Measurements from ENCODE around the gene MRNIP. TPM values are rescaled to one million over a fixed set of nuclear protein-coding genes. Genes with fewer than 3 reads are reported as not detected.

Gene MRNIP
- total and polyA plus RNA-seq, 5 donors from 2014 or later, result 10.2 to 46.4 (median 18.2) TPM

DNA sequence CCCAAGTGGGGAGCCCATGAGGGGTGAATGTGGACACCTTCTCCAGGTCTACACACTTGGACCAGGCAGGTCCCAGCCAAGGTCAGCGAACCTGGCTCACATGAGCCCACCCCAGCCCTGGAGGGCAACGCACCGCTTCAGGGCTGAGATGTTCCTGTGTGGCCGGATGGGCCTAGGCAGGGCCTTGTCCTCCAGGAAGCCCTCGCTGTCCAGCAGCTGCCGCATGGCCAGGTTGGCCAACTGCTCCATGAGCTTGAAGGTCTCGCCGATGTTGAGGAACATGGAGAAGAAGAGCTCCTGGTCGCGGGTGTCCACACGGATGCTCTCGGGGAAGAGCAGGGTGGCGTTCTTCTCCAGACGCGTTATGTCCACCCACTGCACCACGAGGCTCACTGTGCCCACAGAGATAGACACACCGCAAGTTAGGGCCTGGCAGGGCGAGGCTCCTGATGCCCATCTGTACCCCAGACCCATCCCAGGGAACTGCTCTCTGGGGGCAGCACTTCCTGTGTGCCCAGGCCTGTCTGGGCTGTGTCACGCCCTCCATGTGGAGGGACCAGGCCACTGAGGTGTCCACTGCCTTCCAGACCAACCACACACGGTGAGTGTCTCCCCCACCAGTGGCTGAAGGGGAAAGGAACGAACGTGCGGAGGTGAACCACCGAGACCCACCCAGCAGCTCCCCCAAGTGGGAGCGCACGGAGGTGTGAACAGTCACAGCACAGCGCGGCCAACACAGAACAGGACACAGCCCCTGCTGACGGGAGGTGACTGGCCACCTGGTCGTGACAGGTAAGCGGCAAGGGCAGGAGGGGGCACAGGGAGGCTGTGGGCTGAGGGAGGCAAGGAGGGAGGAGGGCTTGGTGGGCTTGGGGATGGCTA lies 34.7 kb upstream of the MRNIP start:
- Histone ChIP-seq H3K27me3 (ENCODE audit: control insufficient read depth, insufficient read depth, low read length) (no peaks in the 10 kb centered on the region), H3K36me3 (ENCODE audit: control insufficient read depth, insufficient read depth, low read length) (peaks cover 57% of the 10 kb centered on the region), H3K9me3 (ENCODE audit: control insufficient read depth in 2 of 2, low read length in 2 of 2) (no peaks in the 10 kb centered on the region), H3K27ac (ENCODE audit: insufficient read depth, low read length, poor library complexity, severe bottlenecking) (no peak overlapping the region), H3K4me3 (ENCODE audit: low read depth, low read length) (no peak overlapping the region), H3K4me1 (ENCODE audit: control insufficient read depth, insufficient read depth, low read length, poor library complexity, severe bottlenecking) (no peaks in the 10 kb centered on the region)
- DNase-seq, result no peak
- Mint-ChIP-seq H3K36me3 (peaks cover 27% of the 10 kb centered on the region), H3K4me3 (no peak overlapping the region), H3K27me3 (no peaks in the 10 kb centered on the region), H3K4me1 (peaks cover 0 to 5% (median 0%) of the 10 kb centered on the region in 4 donors), H3K9me3 (no peaks in the 10 kb centered on the region), H3K27ac (no peak overlapping the region)
- ATAC-seq (ENCODE audit: low read depth in 2 of 2), result no peak

GRCh38 chr5:179892255-179892654 lies 33.6 kb upstream of the MRNIP start:
- Histone ChIP-seq H3K27ac (ENCODE audit: insufficient read depth, low read length, poor library complexity, severe bottlenecking) (no peak overlapping the region), H3K27me3 (ENCODE audit: control insufficient read depth, insufficient read depth, low read length) (no peaks in the 10 kb centered on the region), H3K36me3 (ENCODE audit: control insufficient read depth, insufficient read depth, low read length) (peaks cover 50% of the 10 kb centered on the region), H3K4me3 (ENCODE audit: low read depth, low read length) (no peak overlapping the region), H3K4me1 (ENCODE audit: control insufficient read depth, insufficient read depth, low read length, poor library complexity, severe bottlenecking) (no peaks in the 10 kb centered on the region), H3K9me3 (ENCODE audit: control insufficient read depth in 2 of 2, low read length in 2 of 2) (no peaks in the 10 kb centered on the region)
- H3K36me3 Mint-ChIP-seq, result peaks cover 26% of the 10 kb centered on the region
- peak overlapping the region in 1 of 3 donors; percentile 46 for H3K27ac Mint-ChIP-seq
- DNase-seq (no peak), ATAC-seq (ENCODE audit: low read depth in 2 of 2) (no peak)
- H3K4me3 Mint-ChIP-seq, result no peak overlapping the region
- peaks cover 0 to 5% (median 0%) of the 10 kb centered on the region in 4 donors for H3K4me1 Mint-ChIP-seq
- no peaks in the 10 kb centered on the region for H3K9me3 Mint-ChIP-seq
- no peaks in the 10 kb centered on the region for H3K27me3 Mint-ChIP-seq

DNA sequence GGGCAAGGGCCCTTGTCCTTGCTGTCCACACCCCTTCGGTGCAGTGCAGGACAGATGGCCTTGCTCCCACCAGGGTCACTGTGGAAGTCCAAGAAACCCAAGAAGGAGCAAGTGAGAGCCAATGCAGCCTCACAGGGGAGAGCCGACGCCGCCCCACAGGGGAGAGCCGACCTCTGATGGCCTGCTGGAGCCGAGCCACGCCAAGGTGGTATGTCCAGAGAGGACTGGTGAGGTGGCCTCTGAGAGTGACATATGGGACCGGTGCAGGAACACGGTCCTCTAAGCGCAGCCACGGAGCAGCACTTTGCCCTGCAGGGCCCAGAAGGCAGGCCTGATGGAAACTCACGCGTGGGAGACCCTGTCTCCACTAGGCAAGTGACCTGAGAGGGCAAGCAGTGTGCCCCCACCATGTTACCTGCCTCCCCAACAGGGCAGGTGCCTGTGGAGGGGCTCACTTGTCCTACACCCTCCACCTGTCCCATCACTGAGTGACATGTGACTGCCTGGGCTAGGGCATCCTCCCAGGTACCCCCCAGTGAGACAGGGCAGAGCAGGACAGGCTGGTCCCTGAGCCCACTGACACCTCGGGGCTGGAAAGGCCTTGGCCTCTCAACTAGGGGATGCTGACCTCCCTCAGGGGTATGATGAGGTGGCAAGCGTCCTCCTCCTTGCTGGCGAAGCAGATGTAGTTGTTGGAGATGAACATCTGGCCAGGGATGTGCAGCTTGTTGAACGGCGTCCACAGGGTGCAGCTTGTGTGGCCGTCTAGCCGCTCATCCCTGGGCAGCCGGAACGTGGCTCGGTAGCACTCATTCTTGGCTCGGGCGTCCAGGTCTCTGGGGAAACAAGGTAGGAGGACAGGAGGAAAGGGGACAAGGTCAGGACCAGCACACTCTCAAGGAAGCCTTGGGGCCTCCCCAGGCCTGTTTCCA lies 32.4 kb upstream of the MRNIP start:
- Histone ChIP-seq H3K36me3 (ENCODE audit: control insufficient read depth, insufficient read depth, low read length) (peaks cover 53% of the 10 kb centered on the region), H3K9me3 (ENCODE audit: control insufficient read depth in 2 of 2, low read length in 2 of 2) (no peaks in the 10 kb centered on the region), H3K27ac (ENCODE audit: insufficient read depth, low read length, poor library complexity, severe bottlenecking) (no peak overlapping the region), H3K4me1 (ENCODE audit: control insufficient read depth, insufficient read depth, low read length, poor library complexity, severe bottlenecking) (no peaks in the 10 kb centered on the region), H3K4me3 (ENCODE audit: low read depth, low read length) (no peak overlapping the region), H3K27me3 (ENCODE audit: control insufficient read depth, insufficient read depth, low read length) (no peaks in the 10 kb centered on the region)
- no peak overlapping the region for H3K4me3 Mint-ChIP-seq
- peaks cover 0 to 2% (median 0%) of the 10 kb centered on the region in 7 donors for H3K9me3 Mint-ChIP-seq
- H3K36me3 Mint-ChIP-seq, result peaks cover 36% of the 10 kb centered on the region
- peaks cover 0 to 5% (median 0%) of the 10 kb centered on the region in 4 donors for H3K4me1 Mint-ChIP-seq
- no peaks in the 10 kb centered on the region for H3K27me3 Mint-ChIP-seq
- DNase-seq (no peak), ATAC-seq (ENCODE audit: low read depth in 2 of 2) (no peak)
- H3K27ac Mint-ChIP-seq, result no peak overlapping the region

DNA sequence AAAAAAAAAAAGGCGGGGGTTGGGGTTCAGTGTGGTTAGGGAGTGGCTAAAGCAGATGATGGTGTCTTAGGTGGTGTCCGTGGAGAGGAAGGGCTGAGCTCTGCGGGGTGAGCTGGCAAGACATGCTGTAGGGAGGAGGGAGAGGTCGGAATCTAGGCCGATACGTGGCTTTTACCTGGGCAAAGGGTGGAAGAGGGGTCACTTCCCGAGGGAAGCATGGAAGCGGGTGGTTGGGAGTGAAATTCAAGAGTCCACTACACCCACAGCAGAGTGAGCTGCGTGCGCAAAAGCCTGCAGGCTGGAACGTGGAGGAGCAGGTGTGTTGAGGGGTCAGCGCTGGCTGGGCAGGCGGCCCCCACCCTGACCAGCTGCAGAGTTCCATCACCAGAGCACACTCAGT lies 31.3 kb upstream of the MRNIP start:
- H3K36me3 Mint-ChIP-seq, result peaks cover 37% of the 10 kb centered on the region
- Histone ChIP-seq H3K27me3 (ENCODE audit: control insufficient read depth, insufficient read depth, low read length) (no peaks in the 10 kb centered on the region), H3K36me3 (ENCODE audit: control insufficient read depth, insufficient read depth, low read length) (peaks cover 56% of the 10 kb centered on the region), H3K4me3 (ENCODE audit: low read depth, low read length) (no peak overlapping the region), H3K4me1 (ENCODE audit: control insufficient read depth, insufficient read depth, low read length, poor library complexity, severe bottlenecking) (no peaks in the 10 kb centered on the region), H3K27ac (ENCODE audit: insufficient read depth, low read length, poor library complexity, severe bottlenecking) (no peak overlapping the region), H3K9me3 (ENCODE audit: control insufficient read depth in 2 of 2, low read length in 2 of 2) (no peaks in the 10 kb centered on the region)
- H3K27ac Mint-ChIP-seq, result peak overlapping the region in 1 of 3 donors; percentile 36
- H3K4me3 Mint-ChIP-seq, result no peak overlapping the region
- no peak for ATAC-seq (ENCODE audit: low read depth in 2 of 2)
- H3K9me3 Mint-ChIP-seq, result peaks cover 0 to 5% (median 1%) of the 10 kb centered on the region in 7 donors
- no peaks in the 10 kb centered on the region for H3K27me3 Mint-ChIP-seq
- H3K4me1 Mint-ChIP-seq, result peaks cover 0 to 2% (median 0%) of the 10 kb centered on the region in 4 donors
- DNase-seq, result no peak

DNA sequence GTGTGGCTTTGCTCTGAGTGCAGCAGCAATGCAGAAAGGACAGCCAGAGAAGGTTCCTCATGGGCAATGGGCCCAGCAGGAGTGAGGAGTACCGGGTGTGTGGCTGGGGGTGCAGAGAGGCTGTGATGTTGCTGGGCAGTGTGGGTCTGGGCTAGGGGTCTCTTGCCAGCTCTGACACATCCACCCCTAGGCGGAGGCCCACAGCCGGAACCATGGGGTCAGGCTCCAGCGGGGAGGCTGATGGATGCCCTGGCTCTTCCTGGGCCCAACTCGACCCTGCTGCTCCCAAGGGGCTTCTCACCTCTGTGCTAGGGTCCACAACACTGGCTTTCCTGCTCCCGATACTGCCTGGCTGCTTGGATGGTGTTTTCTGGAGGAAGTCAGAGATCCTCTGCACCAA lies 29.2 kb upstream of the MRNIP start:
- ATAC-seq (ENCODE audit: low read depth in 2 of 2) (no peak), DNase-seq (no peak)
- Histone ChIP-seq H3K9me3 (ENCODE audit: control insufficient read depth in 2 of 2, low read length in 2 of 2) (peaks cover 13 to 15% of the 10 kb centered on the region in 2 experiments), H3K27ac (ENCODE audit: insufficient read depth, low read length, poor library complexity, severe bottlenecking) (no peak overlapping the region), H3K4me3 (ENCODE audit: low read depth, low read length) (no peak overlapping the region), H3K36me3 (ENCODE audit: control insufficient read depth, insufficient read depth, low read length) (peaks cover 55% of the 10 kb centered on the region), H3K27me3 (ENCODE audit: control insufficient read depth, insufficient read depth, low read length) (no peaks in the 10 kb centered on the region), H3K4me1 (ENCODE audit: control insufficient read depth, insufficient read depth, low read length, poor library complexity, severe bottlenecking) (no peaks in the 10 kb centered on the region)
- H3K27ac Mint-ChIP-seq, result no peak overlapping the region
- H3K4me1 Mint-ChIP-seq, result peaks cover 0 to 2% (median 0%) of the 10 kb centered on the region in 4 donors
- peaks cover 0 to 24% (median 4%) of the 10 kb centered on the region in 7 donors for H3K9me3 Mint-ChIP-seq
- H3K36me3 Mint-ChIP-seq, result peaks cover 51% of the 10 kb centered on the region
- no peak overlapping the region for H3K4me3 Mint-ChIP-seq
- H3K27me3 Mint-ChIP-seq, result no peaks in the 10 kb centered on the region

DNA sequence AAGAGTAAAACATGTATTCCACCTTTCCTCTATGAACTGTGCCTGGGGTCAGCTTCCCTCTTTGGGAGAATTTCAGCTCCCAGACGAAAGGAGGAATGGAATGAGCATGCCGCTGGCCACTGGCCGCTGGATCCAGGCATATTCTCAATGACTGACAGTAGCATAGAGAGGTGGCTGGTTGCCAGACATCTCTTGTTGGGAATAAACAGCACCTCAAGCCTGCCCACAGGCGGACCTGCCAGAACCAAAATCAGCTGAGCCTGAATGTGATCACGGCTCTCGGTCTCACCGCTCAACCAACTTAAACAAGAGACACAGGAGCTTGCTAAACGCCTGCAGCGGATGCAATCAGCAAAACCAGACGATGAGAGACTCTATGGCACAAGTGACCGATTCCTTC lies 28.5 kb upstream of the MRNIP start:
- peaks cover 0 to 2% (median 0%) of the 10 kb centered on the region in 4 donors for H3K4me1 Mint-ChIP-seq
- peaks cover 13 to 21% of the 10 kb centered on the region in 2 experiments for H3K9me3 ChIP-seq (ENCODE audit: control insufficient read depth in 2 of 2, low read length in 2 of 2)
- H3K36me3 ChIP-seq (ENCODE audit: control insufficient read depth, insufficient read depth, low read length), result peaks cover 48% of the 10 kb centered on the region
- no peaks in the 10 kb centered on the region for H3K27me3 ChIP-seq (ENCODE audit: control insufficient read depth, insufficient read depth, low read length)
- H3K27ac Mint-ChIP-seq, result no peak overlapping the region
- no peak for DNase-seq
- H3K36me3 Mint-ChIP-seq, result peaks cover 50% of the 10 kb centered on the region
- no peaks in the 10 kb centered on the region for H3K27me3 Mint-ChIP-seq
- H3K4me1 ChIP-seq (ENCODE audit: control insufficient read depth, insufficient read depth, low read length, poor library complexity, severe bottlenecking), result no peaks in the 10 kb centered on the region
- H3K27ac ChIP-seq (ENCODE audit: insufficient read depth, low read length, poor library complexity, severe bottlenecking), result no peak overlapping the region
- H3K4me3 Mint-ChIP-seq, result no peak overlapping the region
- no peak for ATAC-seq (ENCODE audit: low read depth in 2 of 2)
- no peak overlapping the region for H3K4me3 ChIP-seq (ENCODE audit: low read depth, low read length)
- H3K9me3 Mint-ChIP-seq, result peaks cover 0 to 27% (median 6%) of the 10 kb centered on the region in 7 donors

- no peak for DNase-seq
- Histone ChIP-seq H3K4me1 (ENCODE audit: control insufficient read depth, insufficient read depth, low read length, poor library complexity, severe bottlenecking) (no peaks in the 10 kb centered on the region), H3K36me3 (ENCODE audit: control insufficient read depth, insufficient read depth, low read length) (peaks cover 46% of the 10 kb centered on the region), H3K27me3 (ENCODE audit: control insufficient read depth, insufficient read depth, low read length) (no peaks in the 10 kb centered on the region), H3K4me3 (ENCODE audit: low read depth, low read length) (no peak overlapping the region), H3K27ac (ENCODE audit: insufficient read depth, low read length, poor library complexity, severe bottlenecking) (no peak overlapping the region), H3K9me3 (ENCODE audit: control insufficient read depth in 2 of 2, low read length in 2 of 2) (peaks cover 13 to 21% of the 10 kb centered on the region in 2 experiments)
- no peak for ATAC-seq (ENCODE audit: low read depth in 2 of 2)
- H3K27me3 Mint-ChIP-seq, result no peaks in the 10 kb centered on the region
- H3K4me3 Mint-ChIP-seq, result peak overlapping the region in 1 of 4 donors; percentile 11
- H3K27ac Mint-ChIP-seq, result no peak overlapping the region
- peaks cover 48% of the 10 kb centered on the region for H3K36me3 Mint-ChIP-seq
- H3K9me3 Mint-ChIP-seq, result peaks cover 0 to 27% (median 6%) of the 10 kb centered on the region in 7 donors
- H3K4me1 Mint-ChIP-seq, result peaks cover 0 to 2% (median 0%) of the 10 kb centered on the region in 4 donors
Measured at GRCh38 chr5:179886190-179886911, 27.7 kb upstream of the MRNIP start.
